Measurements from ENCODE around the gene ST8SIA4.
"Not testable (repeated sequence)": the region's sequence is repeated elsewhere in the genome, so short reads cannot be mapped to it uniquely, and the experiment has no call there.

ST8SIA4 gene

GRCh38 chr5:100828071-100828897 is 74.8 kb downstream of the ST8SIA4 start:
- no peak for FAIRE-seq

DNA sequence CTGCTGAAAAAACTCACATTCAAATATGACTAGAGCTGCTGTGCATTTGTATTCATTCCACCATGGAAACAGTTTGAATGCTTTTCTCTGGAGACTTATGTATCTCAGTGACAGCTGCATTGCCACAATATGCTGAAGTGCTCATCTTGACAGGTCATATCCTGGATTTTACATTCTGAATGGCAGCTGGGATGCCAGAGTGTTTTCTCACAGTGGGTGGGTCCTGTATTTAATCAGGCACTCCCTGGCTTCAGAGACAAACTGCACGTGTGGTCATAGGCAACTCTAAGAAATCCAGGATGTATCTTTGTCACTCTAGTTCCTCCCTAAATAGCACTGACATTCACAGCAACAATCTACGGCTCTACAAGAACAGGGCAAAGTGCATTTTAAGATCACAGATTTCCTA is 75.6 kb downstream of the ST8SIA4 start:
- FAIRE-seq: no peak

DNA sequence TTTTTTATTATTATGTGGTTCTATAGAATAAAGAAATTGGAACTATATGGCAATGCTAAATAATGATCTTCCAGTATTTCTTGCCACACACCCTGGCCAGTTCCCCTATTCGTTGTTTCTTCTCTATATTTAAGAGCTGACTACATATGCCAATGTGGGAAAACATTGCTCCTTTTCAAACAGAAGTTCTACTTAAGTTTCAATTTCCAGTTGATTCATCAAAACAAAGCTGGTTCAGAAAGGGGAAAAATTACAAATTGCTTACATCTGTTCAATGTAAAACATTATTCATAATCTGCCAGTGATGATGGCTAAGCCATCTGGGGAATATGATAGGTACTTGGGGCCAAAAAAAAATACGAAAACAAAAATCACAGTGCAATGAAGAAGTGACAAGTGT is 76.9 kb downstream of the ST8SIA4 start:
- FAIRE-seq: no peak

- FAIRE-seq: no peak
Observed at GRCh38 chr5:100824635-100825034, 78.4 kb downstream of the ST8SIA4 start.

DNA sequence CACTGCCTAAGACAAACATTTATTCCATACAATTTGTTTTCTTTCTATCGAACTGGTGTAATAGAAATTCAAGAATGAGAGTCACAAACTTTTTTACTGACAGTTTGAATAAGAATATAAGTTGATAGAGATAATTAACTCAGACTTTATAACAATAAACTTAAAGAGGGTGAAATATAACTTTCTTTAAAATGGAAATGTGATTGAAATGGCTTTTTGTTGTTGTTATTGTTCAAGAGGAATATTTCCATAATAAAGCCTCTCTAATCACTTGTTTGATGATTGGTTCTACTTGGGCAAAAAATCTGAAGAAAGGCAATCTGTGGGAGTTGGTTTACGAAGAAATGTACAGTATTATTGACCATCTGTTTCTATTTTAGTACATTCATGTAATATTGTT is 79.3 kb downstream of the ST8SIA4 start:
- no peak for FAIRE-seq

GRCh38 chr5:100821751-100822150 is 81.3 kb downstream of the ST8SIA4 start:
- no peak for FAIRE-seq

GRCh38 chr5:100818340-100818739 is 84.7 kb downstream of the ST8SIA4 start:
- no peak for FAIRE-seq

DNA sequence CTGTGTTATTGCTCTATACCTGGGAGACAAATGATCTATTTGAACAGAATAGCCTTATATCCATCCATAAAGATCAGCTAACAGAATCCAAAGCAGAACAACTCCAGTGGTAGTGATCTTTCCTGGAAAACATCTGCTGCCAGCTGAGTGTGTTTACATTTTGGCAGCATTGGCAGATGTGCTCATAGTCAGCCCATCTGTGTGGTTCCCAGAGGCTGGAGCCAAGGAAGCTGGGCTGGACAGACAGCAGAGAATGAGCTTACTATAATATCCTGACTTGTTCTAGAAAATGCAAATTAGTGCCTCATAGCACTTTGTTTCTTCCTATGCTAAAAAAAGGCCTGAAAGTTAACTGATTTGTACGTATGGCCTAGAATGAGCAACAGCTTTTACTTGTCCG is 99.7 kb downstream of the ST8SIA4 start:
- no peak for FAIRE-seq

- no peak for FAIRE-seq
Observed at GRCh38 chr5:100802208-100802607, 100.9 kb downstream of the ST8SIA4 start.

GRCh38 chr5:100800562-100800961 is 102.5 kb downstream of the ST8SIA4 start:
- FAIRE-seq: no peak

DNA sequence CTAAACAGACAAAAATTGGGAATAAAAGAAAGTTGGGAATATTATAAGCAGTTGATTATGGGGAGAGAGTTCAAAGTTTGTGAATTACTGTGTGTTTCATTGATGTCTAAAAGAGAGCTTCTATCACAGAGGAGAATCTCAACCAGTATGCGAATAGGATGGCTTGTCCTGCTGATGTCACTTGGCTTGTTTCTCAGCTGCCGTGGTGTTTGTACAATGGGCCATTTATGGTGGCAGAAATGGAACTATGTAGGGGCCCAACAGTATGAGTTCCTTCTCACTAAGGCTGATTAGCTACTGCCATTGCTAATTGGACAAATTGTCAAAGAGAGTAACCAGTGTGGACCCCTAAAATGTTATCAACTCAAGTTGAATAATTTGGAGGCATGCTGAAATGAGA is 103.9 kb downstream of the ST8SIA4 start:
- FAIRE-seq: no peak

GRCh38 chr5:100797861-100798260 is 105.2 kb downstream of the ST8SIA4 start:
- FAIRE-seq: no peak

DNA sequence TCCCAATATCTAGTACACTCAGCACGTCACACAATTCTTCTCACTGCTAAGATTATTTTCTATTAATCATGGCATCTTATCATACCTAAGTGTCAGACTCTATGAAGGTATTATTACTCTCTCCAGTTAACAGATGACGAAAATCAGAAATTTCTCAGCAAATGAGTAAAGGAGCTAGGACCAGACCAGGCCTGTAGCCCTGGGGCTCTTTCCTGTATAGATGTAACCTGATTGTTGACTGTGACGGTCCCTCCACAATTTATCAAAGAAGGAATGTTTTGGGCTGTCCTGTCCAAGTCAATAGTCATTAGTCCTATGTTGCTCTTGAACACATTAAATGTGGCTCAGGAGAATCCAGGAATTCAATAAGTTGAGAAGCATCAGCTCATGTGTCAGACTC is 106.2 kb downstream of the ST8SIA4 start:
- no peak for FAIRE-seq

- FAIRE-seq: no peak
Observed at GRCh38 chr5:100794844-100795243, 108.2 kb downstream of the ST8SIA4 start.

- FAIRE-seq: no peak
Observed at GRCh38 chr5:100794218-100794617, 108.9 kb downstream of the ST8SIA4 start.

DNA sequence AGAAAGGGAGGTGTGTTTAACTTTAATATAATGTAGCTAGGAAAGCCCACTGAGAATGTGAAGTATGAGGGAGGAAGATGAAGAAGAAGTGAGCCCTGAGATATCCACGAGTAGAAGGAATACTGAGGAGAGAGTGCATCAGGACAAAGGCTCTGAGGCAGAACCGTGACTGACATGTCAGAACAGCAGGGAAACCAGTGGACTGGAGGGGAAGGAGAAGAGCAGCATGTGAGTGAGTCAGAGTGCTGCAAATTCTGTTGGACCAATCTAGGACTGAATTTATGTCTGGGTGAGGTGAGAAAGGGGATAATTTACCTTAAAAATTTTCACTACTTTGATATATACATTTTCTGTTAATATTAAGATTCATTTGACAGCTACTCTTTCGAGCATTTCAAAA is 110.3 kb downstream of the ST8SIA4 start:
- FAIRE-seq: no peak

GRCh38 chr5:100791391-100791790 is 111.7 kb downstream of the ST8SIA4 start:
- no peak for FAIRE-seq

GRCh38 chr5:100790951-100791350 is 112.1 kb downstream of the ST8SIA4 start:
- FAIRE-seq: no peak

DNA sequence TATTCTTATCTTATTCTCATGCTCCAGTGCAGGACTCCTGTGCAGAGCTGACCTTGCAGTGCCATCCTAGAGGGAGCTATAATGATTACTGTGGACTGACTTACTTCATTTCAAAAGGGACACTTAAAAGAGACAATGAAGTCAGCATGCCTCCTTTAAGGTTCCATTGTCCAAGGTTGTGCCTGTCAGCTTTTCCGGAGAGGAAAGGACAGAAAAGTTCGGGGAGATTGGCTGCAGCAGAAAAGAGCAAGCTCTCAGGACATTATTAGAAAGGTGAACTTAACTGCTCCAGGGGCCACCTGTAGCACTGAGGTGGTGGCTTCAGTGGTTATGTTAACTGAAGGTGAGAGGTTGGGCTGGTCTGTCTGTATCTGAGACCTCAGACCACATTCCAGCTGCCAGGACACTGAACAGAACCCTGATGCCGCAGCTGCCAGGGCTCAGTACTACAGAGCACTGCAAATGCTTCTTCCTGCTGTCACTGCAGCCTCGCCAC is 112.9 kb downstream of the ST8SIA4 start:
- FAIRE-seq: no peak

DNA sequence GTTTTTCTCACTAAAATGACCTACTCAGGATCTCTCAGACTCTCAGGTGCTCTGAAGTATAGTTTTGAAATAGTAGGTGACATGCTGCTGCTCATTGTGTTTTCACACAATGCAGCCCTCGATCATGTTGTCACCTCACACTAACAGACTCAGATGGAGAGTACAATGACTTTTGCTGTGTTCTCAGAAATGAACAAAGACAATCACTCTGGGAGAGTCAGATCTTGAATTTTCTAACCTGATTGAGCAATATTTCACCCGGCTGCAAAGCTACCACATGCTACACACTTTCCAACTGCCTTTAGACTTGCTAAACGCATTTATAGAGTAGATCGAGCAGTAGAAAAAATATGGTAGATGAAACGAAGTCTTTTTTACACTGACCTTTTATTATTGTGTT is 113.4 kb downstream of the ST8SIA4 start:
- FAIRE-seq: no peak

- no peak for FAIRE-seq
Observed at GRCh38 chr5:100788417-100788816, 114.7 kb downstream of the ST8SIA4 start.

- FAIRE-seq: no peak
Observed at GRCh38 chr5:100787648-100788047, 115.4 kb downstream of the ST8SIA4 start.

GRCh38 chr5:100785536-100785935 is 117.5 kb downstream of the ST8SIA4 start:
- not testable (repeated sequence) for FAIRE-seq

- no peak for FAIRE-seq
Observed at GRCh38 chr5:100780376-100780870, 122.7 kb downstream of the ST8SIA4 start.

Measured in islet of Langerhans (tissue), 1 donor.